ENCODE data around the gene PPP5C. TPM values are rescaled to one million over a fixed set of nuclear protein-coding genes. Genes with fewer than 3 reads are reported as not detected.

The PPP5C gene
- polyA plus RNA-seq, 1 donor from 2014 or later = 99.3 TPM

DNA sequence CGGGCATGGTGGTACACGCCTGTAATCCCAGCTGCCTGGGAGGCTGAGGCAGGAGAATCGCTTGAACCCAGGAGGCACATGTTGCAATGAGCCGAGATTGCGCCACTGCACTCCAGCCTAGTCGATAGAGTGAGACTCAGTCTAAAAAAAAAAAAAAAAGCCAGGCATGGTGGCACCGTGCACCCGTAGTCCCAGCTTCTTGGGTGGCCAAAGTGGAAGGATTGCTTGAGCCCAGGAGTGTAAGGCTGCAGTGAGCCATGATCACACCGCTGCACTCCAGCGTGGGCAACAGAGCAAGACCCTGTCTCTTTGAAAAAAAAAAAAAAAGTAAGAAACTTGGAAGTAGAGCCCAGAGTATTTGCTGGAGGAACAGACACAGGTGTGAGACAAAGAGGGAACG is 38.7 kb downstream of the PPP5C start:
- H3K27ac ChIP-seq (ENCODE audit: low read length) = no peak overlapping the region
- H3K36me3 ChIP-seq (ENCODE audit: insufficient read depth, low read length) = peaks cover 7% of the 10 kb centered on the region
- H3K79me2 ChIP-seq (replicated peaks; ENCODE audit: insufficient read depth, low read length) = peaks cover 3% of the 10 kb centered on the region
- no peaks in the 10 kb centered on the region for H3K9me3 ChIP-seq (ENCODE audit: low read length)
- H3K9ac ChIP-seq (ENCODE audit: low read length) = no peak overlapping the region
- no peaks in the 10 kb centered on the region for H3K27me3 ChIP-seq (ENCODE audit: insufficient read depth, low read depth, low read length)
- H3K4me3 ChIP-seq (ENCODE audit: low read length) = no peak overlapping the region
- no peaks in the 10 kb centered on the region for H3K9me2 ChIP-seq (ENCODE audit: insufficient read depth, low read length)
- H4K20me1 ChIP-seq (ENCODE audit: insufficient read depth) = no peaks in the 10 kb centered on the region
- H2AFZ ChIP-seq (ENCODE audit: low read depth, low read length) = no peak overlapping the region
- no peak for TF ChIP-seq RAD21 (conservative IDR thresholded peaks at IDR 0.05)
- TF ChIP-seq EP300 (conservative IDR thresholded peaks at IDR 0.05; ENCODE audit: poor library complexity, severe bottlenecking) = no peak
- TF ChIP-seq MXI1 (conservative IDR thresholded peaks at IDR 0.05; ENCODE audit: poor library complexity, severe bottlenecking) = no peak
- TF ChIP-seq, protein P1, sequence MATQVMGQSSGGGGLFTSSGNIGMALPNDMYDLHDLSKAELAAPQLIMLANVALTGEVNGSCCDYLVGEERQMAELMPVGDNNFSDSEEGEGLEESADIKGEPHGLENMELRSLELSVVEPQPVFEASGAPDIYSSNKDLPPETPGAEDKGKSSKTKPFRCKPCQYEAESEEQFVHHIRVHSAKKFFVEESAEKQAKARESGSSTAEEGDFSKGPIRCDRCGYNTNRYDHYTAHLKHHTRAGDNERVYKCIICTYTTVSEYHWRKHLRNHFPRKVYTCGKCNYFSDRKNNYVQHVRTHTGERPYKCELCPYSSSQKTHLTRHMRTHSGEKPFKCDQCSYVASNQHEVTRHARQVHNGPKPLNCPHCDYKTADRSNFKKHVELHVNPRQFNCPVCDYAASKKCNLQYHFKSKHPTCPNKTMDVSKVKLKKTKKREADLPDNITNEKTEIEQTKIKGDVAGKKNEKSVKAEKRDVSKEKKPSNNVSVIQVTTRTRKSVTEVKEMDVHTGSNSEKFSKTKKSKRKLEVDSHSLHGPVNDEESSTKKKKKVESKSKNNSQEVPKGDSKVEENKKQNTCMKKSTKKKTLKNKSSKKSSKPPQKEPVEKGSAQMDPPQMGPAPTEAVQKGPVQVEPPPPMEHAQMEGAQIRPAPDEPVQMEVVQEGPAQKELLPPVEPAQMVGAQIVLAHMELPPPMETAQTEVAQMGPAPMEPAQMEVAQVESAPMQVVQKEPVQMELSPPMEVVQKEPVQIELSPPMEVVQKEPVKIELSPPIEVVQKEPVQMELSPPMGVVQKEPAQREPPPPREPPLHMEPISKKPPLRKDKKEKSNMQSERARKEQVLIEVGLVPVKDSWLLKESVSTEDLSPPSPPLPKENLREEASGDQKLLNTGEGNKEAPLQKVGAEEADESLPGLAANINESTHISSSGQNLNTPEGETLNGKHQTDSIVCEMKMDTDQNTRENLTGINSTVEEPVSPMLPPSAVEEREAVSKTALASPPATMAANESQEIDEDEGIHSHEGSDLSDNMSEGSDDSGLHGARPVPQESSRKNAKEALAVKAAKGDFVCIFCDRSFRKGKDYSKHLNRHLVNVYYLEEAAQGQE (IDR thresholded peaks at IDR 0.05; ENCODE audit: borderline replicate concordance) = no peak
- TF ChIP-seq, protein P2, sequence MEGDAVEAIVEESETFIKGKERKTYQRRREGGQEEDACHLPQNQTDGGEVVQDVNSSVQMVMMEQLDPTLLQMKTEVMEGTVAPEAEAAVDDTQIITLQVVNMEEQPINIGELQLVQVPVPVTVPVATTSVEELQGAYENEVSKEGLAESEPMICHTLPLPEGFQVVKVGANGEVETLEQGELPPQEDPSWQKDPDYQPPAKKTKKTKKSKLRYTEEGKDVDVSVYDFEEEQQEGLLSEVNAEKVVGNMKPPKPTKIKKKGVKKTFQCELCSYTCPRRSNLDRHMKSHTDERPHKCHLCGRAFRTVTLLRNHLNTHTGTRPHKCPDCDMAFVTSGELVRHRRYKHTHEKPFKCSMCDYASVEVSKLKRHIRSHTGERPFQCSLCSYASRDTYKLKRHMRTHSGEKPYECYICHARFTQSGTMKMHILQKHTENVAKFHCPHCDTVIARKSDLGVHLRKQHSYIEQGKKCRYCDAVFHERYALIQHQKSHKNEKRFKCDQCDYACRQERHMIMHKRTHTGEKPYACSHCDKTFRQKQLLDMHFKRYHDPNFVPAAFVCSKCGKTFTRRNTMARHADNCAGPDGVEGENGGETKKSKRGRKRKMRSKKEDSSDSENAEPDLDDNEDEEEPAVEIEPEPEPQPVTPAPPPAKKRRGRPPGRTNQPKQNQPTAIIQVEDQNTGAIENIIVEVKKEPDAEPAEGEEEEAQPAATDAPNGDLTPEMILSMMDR (IDR thresholded peaks at IDR 0.05; ENCODE audit: poor library complexity, severe bottlenecking) = no peak
- no peak for TF ChIP-seq TAF1 (IDR thresholded peaks at IDR 0.05; ENCODE audit: low read depth)
- TF ChIP-seq SMC3 (conservative IDR thresholded peaks at IDR 0.05; ENCODE audit: poor library complexity) = no peak
- no peak for TF ChIP-seq EZH2 (IDR thresholded peaks at IDR 0.05; ENCODE audit: borderline replicate concordance, insufficient read depth, low read length, poor library complexity, severe bottlenecking)
- TF ChIP-seq POLR2AphosphoS5 (IDR thresholded peaks at IDR 0.05) = no peak
- no peaks in the 10 kb centered on the region for H3F3A ChIP-seq (ENCODE audit: insufficient read depth, low read length, poor library complexity, severe bottlenecking)
- H3K4me2 ChIP-seq (ENCODE audit: low read length) = no peak overlapping the region

DNA sequence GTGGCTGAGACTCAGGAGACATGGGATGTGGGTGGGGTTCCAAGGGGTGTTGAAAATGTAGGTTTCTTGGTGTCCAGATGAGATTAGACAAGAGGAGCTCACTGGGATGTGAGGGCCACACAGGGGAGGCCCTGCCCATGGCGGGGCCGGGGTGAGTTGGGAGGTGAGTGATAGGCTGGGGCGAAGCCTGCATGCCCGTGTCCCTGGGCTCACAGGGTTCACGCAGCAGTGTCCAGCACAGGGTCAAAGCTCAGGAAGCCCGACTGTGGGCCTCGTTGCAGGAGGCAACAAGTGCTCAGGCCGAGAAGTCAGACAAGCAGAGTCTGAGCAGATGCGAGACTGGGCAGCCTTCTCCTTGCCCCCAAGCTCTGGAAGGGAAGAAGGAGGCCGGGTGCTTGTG is 39.3 kb downstream of the PPP5C start:
- TF ChIP-seq POLR2AphosphoS5 (IDR thresholded peaks at IDR 0.05) (no peak), TAF1 (IDR thresholded peaks at IDR 0.05; ENCODE audit: low read depth) (no peak), EP300 (conservative IDR thresholded peaks at IDR 0.05; ENCODE audit: poor library complexity, severe bottlenecking) (no peak), MXI1 (conservative IDR thresholded peaks at IDR 0.05; ENCODE audit: poor library complexity, severe bottlenecking) (no peak), EZH2 (IDR thresholded peaks at IDR 0.05; ENCODE audit: borderline replicate concordance, insufficient read depth, low read length, poor library complexity, severe bottlenecking) (no peak), SMC3 (conservative IDR thresholded peaks at IDR 0.05; ENCODE audit: poor library complexity) (no peak), RAD21 (conservative IDR thresholded peaks at IDR 0.05) (no peak)
- TF ChIP-seq, protein P2 (IDR thresholded peaks at IDR 0.05; ENCODE audit: poor library complexity, severe bottlenecking) = no peak
- TF ChIP-seq, protein P1 (IDR thresholded peaks at IDR 0.05; ENCODE audit: borderline replicate concordance) = no peak
- no peak overlapping the region for H3K4me3 ChIP-seq (ENCODE audit: low read length)
- H3K27me3 ChIP-seq (ENCODE audit: insufficient read depth, low read depth, low read length) = no peaks in the 10 kb centered on the region
- H2AFZ ChIP-seq (ENCODE audit: low read depth, low read length) = no peak overlapping the region
- H3K9ac ChIP-seq (ENCODE audit: low read length) = no peak overlapping the region
- no peaks in the 10 kb centered on the region for H3K9me3 ChIP-seq (ENCODE audit: low read length)
- no peaks in the 10 kb centered on the region for H3K79me2 ChIP-seq (replicated peaks; ENCODE audit: insufficient read depth, low read length)
- H4K20me1 ChIP-seq (ENCODE audit: insufficient read depth) = no peaks in the 10 kb centered on the region
- H3K27ac ChIP-seq (ENCODE audit: low read length) = no peak overlapping the region
- H3F3A ChIP-seq (ENCODE audit: insufficient read depth, low read length, poor library complexity, severe bottlenecking) = no peaks in the 10 kb centered on the region
- H3K36me3 ChIP-seq (ENCODE audit: insufficient read depth, low read length) = peaks cover 7% of the 10 kb centered on the region
- no peaks in the 10 kb centered on the region for H3K9me2 ChIP-seq (ENCODE audit: insufficient read depth, low read length)
- H3K4me2 ChIP-seq (ENCODE audit: low read length) = no peak overlapping the region
